Testis (tissue), 2 donors: ENCODE data around the gene SLC6A18.

Experiments
- CTCF ChIP-seq, 3 experiments: fragments of 450-650 bp in 2 of 3; fragments of 200-600 bp in 1 of 3; sonication (generic) in 1 of 3; IDR thresholded peaks; one replicate each; pipeline ENCODE4 v1.5.1; 2016 to 2019; ENCODE audit warnings: antibody characterized with exemption in 3 of 3, mild to moderate bottlenecking in 2 of 3, moderate library complexity in 1 of 3
- POLR2A ChIP-seq: fragments of 450-650 bp; IDR thresholded peaks from one replicate; pipeline ENCODE4 v1.6.1; 2017; ENCODE audit warnings: antibody characterized with exemption, mild to moderate bottlenecking, moderate library complexity

- TF ChIP-seq CTCF (IDR thresholded peaks at IDR 0.05), result no peak
- no peak for TF ChIP-seq POLR2A
Observed at GRCh38 chr5:1195439-1195838, 29.7 kb upstream of the SLC6A18 start.
